Naive B cell (primary cell): ENCODE data around the gene KDM3A. TPM values are rescaled to one million over a fixed set of nuclear protein-coding genes. Genes with fewer than 3 reads are reported as not detected.

Experiments
- polyA plus RNA-seq, 6 donors: library from polyadenylated mRNA; unstranded; fragments of 300-500 nt; fragmentation: Illumina TruSeq; gene quantifications; one replicate each; pipeline ENCODE4 v1.2.3, GENCODE V29; 2021; ENCODE audit warnings: low read depth in 6 of 6

KDM3A gene
- polyA plus RNA-seq, 6 donors from 2014 or later, result 3.6 to 18.7 (median 11.6) TPM

Other genes starting within 250 kb of the KDM3A start
- gene IMMT, start 245.9 kb upstream of the KDM3A start, polyA plus RNA-seq, result 10 to 100 TPM; 30.3 to 53.9 (median 39.9) TPM
- 10 to 100 TPM; 13.6 to 34.5 (median 29.2) TPM for gene MRPL35, start 241.9 kb upstream of the KDM3A start, polyA plus RNA-seq
- gene REEP1, start 103.7 kb upstream of the KDM3A start, polyA plus RNA-seq, result under 1 TPM in 1 of 6 donors, not detected in 5; 0.11 TPM
- 100 to 1,000 TPM in 2 of 6 donors, 10 to 100 TPM in 4; 61.6 to 107 (median 96.4) TPM for gene CHMP3, start 122.1 kb downstream of the KDM3A start, polyA plus RNA-seq
- 1 to 10 TPM; 3.3 to 7.6 (median 4.9) TPM for gene RNF103, start 182.5 kb downstream of the KDM3A start, polyA plus RNA-seq